SK-N-SH (cell line): Measurements from ENCODE around the gene CRACR2A. TPM values are rescaled to one million over a fixed set of nuclear protein-coding genes. Genes with fewer than 3 reads are reported as not detected.

Source experiments
- CTCF ChIA-PET: fragments of 300-600, 350-600 bp; formaldehyde crosslinking; extraction: SDS; loops from one replicate; lab custom pipeline; 2021; lab: Yijun Ruan, JAX
- POLR2A ChIA-PET: fragments of 350-600 bp; sonication (Branson Sonifier 250); formaldehyde crosslinking; extraction: SDS; loops from one replicate; lab custom pipeline; 2020; ENCODE audit warnings: antibody characterized with exemption, inconsistent platforms; lab: Yijun Ruan, JAX
- DNase-seq: peaks from one replicate; pipeline ENCODE4 v3.0.0; 2012
- H2AFZ ChIP-seq: fragments of 200-600 bp; sonication (generic); 2 replicates; pipeline ENCODE4 v1.8.1; 2016; ENCODE audit warnings: antibody characterized with exemption, mild to moderate bottlenecking, low read depth
- H3F3A ChIP-seq: fragments of 200-600 bp; sonication (generic); replicated peaks from 2 replicates; pipeline ENCODE3; 2016; ENCODE audit warnings: antibody characterized with exemption, mild to moderate bottlenecking; ENCODE audit not compliant: insufficient read depth
- H3K27ac ChIP-seq, 2 experiments: fragments of 200-500 bp in 1 of 2; fragments of 200-600 bp in 1 of 2; sonication (Bioruptor generic) in 1 of 2; sonication (generic), shearing (Covaris generic) in 1 of 2; 2 replicates each; pipeline versions ENCODE4 v1.5.1 to v1.6.1; 2014 to 2016; ENCODE audit warnings: low read depth in 2 of 2, inconsistent platforms in 1 of 2, low read length in 1 of 2, mild to moderate bottlenecking in 1 of 2, mixed read lengths in 1 of 2
- H3K27me3 ChIP-seq: fragments of 200-600 bp; sonication (generic), shearing (Covaris generic); 2 replicates; pipeline ENCODE4 v1.6.1; 2016; ENCODE audit warnings: mixed run types; ENCODE audit not compliant: insufficient read depth
- H3K36me3 ChIP-seq, 2 experiments: fragments of 200-500 bp in 1 of 2; fragments of 200-600 bp in 1 of 2; sonication (Bioruptor generic) in 1 of 2; sonication (generic) in 1 of 2; replicated peaks in 1 of 2; 2 replicates each; pipeline versions ENCODE3 to v1.5.1; 2014 to 2016; ENCODE audit warnings: low read length in 1 of 2, mild to moderate bottlenecking in 1 of 2; ENCODE audit not compliant: insufficient read depth in 2 of 2, control insufficient read depth in 1 of 2
- H3K4me1 ChIP-seq, 2 experiments: fragments of 200-500 bp in 1 of 2; fragments of 200-600 bp in 1 of 2; sonication (Bioruptor generic) in 1 of 2; sonication (generic), shearing (Covaris generic) in 1 of 2; 2 replicates each; pipeline versions ENCODE4 v1.5.1 to v1.6.1; 2014 to 2016; ENCODE audit warnings: low read depth in 1 of 2, low read length in 1 of 2, mixed run types in 1 of 2; ENCODE audit not compliant: insufficient read depth in 2 of 2, control insufficient read depth in 1 of 2
- H3K4me2 ChIP-seq: fragments of 200-600 bp; sonication (generic), shearing (Covaris generic); 2 replicates; pipeline ENCODE4 v1.6.1; 2017; ENCODE audit warnings: mixed run types
- H3K4me3 ChIP-seq, 2 experiments: fragments of 200-500 bp in 1 of 2; fragments of 200-600 bp in 1 of 2; sonication (Bioruptor generic) in 1 of 2; sonication (generic), shearing (Covaris generic) in 1 of 2; 2 replicates each; pipeline versions ENCODE4 v1.5.1 to v1.8.1; 2014 to 2016; ENCODE audit warnings: low read depth in 2 of 2, inconsistent platforms in 1 of 2, low read length in 1 of 2, mild to moderate bottlenecking in 1 of 2, mixed read lengths in 1 of 2, moderate library complexity in 1 of 2
- H3K79me2 ChIP-seq: fragments of 200-600 bp; sonication (generic); 2 replicates; pipeline ENCODE4 v1.8.1; 2017; ENCODE audit warnings: mild to moderate bottlenecking; ENCODE audit not compliant: insufficient read depth
- H3K9ac ChIP-seq: fragments of 200-600 bp; sonication (generic); 2 replicates; pipeline ENCODE4 v1.6.1; 2017; ENCODE audit warnings: mixed run types
- H3K9me2 ChIP-seq: fragments of 200-600 bp; sonication (generic); 2 replicates; pipeline ENCODE4 v1.6.1; 2017; ENCODE audit warnings: mixed run types
- H3K9me3 ChIP-seq: fragments of 200-600 bp; sonication (generic); 2 replicates; pipeline ENCODE4 v1.6.1; 2017; ENCODE audit warnings: mixed run types, mild to moderate bottlenecking, moderate library complexity
- H4K20me1 ChIP-seq: fragments of 200-600 bp; sonication (generic); 2 replicates; pipeline ENCODE4 v1.6.1; 2017; ENCODE audit warnings: mild to moderate bottlenecking, mixed run types; ENCODE audit not compliant: insufficient read depth
- CHD2 ChIP-seq: fragments of 150-350 bp; IDR thresholded peaks from 2 replicates; pipeline ENCODE4 v1.6.1; 2018; ENCODE audit warnings: low read length; ENCODE audit not compliant: partially characterized antibody
- EZH2phosphoT487 ChIP-seq: fragments of 200-600 bp; sonication (generic); IDR thresholded peaks from 2 replicates; pipeline ENCODE4 v1.6.1; 2017; ENCODE audit warnings: low read depth, mixed run types, mild to moderate bottlenecking, antibody characterized with exemption, moderate library complexity, borderline replicate concordance
- FOXJ3 ChIP-seq: sonication (generic); formaldehyde crosslinking; IDR thresholded peaks from 2 replicates; pipeline ENCODE4 v1.5.1; 2020; ENCODE audit warnings: mild to moderate bottlenecking, missing genetic modification reagents
- GATA2 ChIP-seq: sonication (generic); formaldehyde crosslinking; IDR thresholded peaks from 2 replicates; pipeline ENCODE4 v1.5.0; 2020; ENCODE audit warnings: mild to moderate bottlenecking, missing genetic modification reagents
- MEF2A ChIP-seq: IDR thresholded peaks from 2 replicates; pipeline ENCODE4 v1.4.0; 2012; ENCODE audit warnings: low read depth, borderline replicate concordance
- MXI1 ChIP-seq: IDR thresholded peaks from 2 replicates; pipeline ENCODE4 v1.6.1; 2012; ENCODE audit warnings: mild to moderate bottlenecking, low read depth, low read length, improper control_type of control experiment
- NFIC ChIP-seq: IDR thresholded peaks from 2 replicates; pipeline ENCODE4 v1.4.0; 2012; ENCODE audit warnings: borderline replicate concordance
- NRF1 ChIP-seq: IDR thresholded peaks from 2 replicates; pipeline ENCODE4 v1.6.1; 2012; ENCODE audit warnings: low read depth, mild to moderate bottlenecking, low read length
- RAD21 ChIP-seq: IDR thresholded peaks from 2 replicates; pipeline ENCODE4 v1.6.1; 2012; ENCODE audit warnings: mild to moderate bottlenecking, low read length
- RCOR1 ChIP-seq: fragments of 150-350 bp; IDR thresholded peaks from 2 replicates; pipeline ENCODE4 v1.6.1; 2017; ENCODE audit warnings: antibody characterized with exemption, low read length
- RXRA ChIP-seq: IDR thresholded peaks from 2 replicates; pipeline ENCODE4 v1.4.0; 2012; ENCODE audit warnings: low read depth, mild to moderate bottlenecking, borderline replicate concordance
- SIN3A ChIP-seq: IDR thresholded peaks from 2 replicates; pipeline ENCODE4 v1.6.1; 2012; ENCODE audit warnings: low read depth, mild to moderate bottlenecking, low read length, moderate library complexity, borderline replicate concordance
- SMC3 ChIP-seq: IDR thresholded peaks from 2 replicates; pipeline ENCODE4 v1.6.1; 2012; ENCODE audit warnings: low read depth, low read length, improper control_type of control experiment
- TEAD4 ChIP-seq: IDR thresholded peaks from 2 replicates; pipeline ENCODE4 v1.4.0; 2012; ENCODE audit warnings: mild to moderate bottlenecking, borderline replicate concordance; ENCODE audit not compliant: insufficient read depth
- WGBS: methylation state at CpG from one replicate; pipeline ENCODE4 v1.1.6; 2017; ENCODE audit warnings: low lambda C conversion rate; 5-methylcytosine and 5-hydroxymethylcytosine counted together
- polyA plus RNA-seq, 3 experiments: library from polyadenylated mRNA; depleted of rRNA; stranded (reverse); fragments of >200 nt; gene quantifications; 2 replicates each; pipeline ENCODE4 v1.2.3, GENCODE V29; 2012
- TF ChIP-seq, protein P1 (sequence below): fragments of 150-350 bp; IDR thresholded peaks from 2 replicates; pipeline ENCODE4 v1.6.1; 2016; ENCODE audit warnings: mild to moderate bottlenecking, low read depth, low read length
- TF ChIP-seq, protein P2 (sequence below): IDR thresholded peaks from 2 replicates; pipeline ENCODE4; 2012
- TF ChIP-seq, protein P3 (sequence below): fragments of 150-350 bp; IDR thresholded peaks from 2 replicates; pipeline ENCODE4 v1.6.1; 2017; ENCODE audit warnings: antibody characterized with exemption, low read length, low read depth, borderline replicate concordance

CRACR2A gene
- polyA plus RNA-seq, 1 of the 3 experiments (the other 2 are of a cell fraction), result 0.12 TPM

DNA sequence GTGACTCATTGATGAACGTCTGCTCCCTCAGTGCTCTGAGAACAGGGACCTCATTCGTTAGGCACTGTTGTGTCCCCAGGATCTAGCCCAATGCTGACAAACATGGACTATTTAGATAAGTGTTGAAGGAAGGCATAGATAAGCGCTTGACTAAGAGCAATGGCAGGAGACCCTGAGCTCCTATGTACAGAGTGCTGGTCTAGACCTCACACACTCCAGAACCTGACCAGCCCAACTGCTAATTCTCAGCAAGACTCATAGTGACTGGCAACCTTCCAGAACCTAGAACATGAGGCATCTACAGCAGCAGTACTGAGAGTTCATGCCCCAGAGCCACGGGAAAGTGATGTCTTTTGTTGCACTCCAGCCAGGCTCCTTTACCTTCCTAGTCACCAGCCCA lies 69.2 kb downstream of the CRACR2A start:
- Histone ChIP-seq H3K27me3 (no peaks in the 10 kb centered on the region; the same call in 1 of the 2 replicates), H3K27ac (no peak overlapping the region; a peak in 1 of 4 replicates), H3K36me3 (no peaks in the 10 kb centered on the region), H4K20me1 (no peaks in the 10 kb centered on the region), H3K9ac (no peak overlapping the region), H3K4me1 (peaks cover 0 to 33% of the 10 kb centered on the region in 2 experiments; a peak in 2 of 4 replicates), H3K4me3 (no peak overlapping the region), H3F3A (no peaks in the 10 kb centered on the region), H3K9me2 (no peaks in the 10 kb centered on the region), H3K4me2 (no peak overlapping the region), H3K79me2 (no peaks in the 10 kb centered on the region), H3K9me3 (peaks cover 3% of the 10 kb centered on the region; the same call in 1 of the 2 replicates), H2AFZ (no peak overlapping the region)
- WGBS, result 70% methylated on average over 4 of the region's 4 CpGs
- ChIA-PET POLR2A (no interaction called here), CTCF (interaction anchor here (0.7 to 5.7 kb wide), 7 partner anchors 9 to 383 kb away, joined by 3 to 95 read pairs (median 4); no protein-coding TSS in a partner anchor)
- TF ChIP-seq MXI1 (no peak), SMC3 (no peak), TEAD4 (no peak)
- DNase-seq, result no peak

DNA sequence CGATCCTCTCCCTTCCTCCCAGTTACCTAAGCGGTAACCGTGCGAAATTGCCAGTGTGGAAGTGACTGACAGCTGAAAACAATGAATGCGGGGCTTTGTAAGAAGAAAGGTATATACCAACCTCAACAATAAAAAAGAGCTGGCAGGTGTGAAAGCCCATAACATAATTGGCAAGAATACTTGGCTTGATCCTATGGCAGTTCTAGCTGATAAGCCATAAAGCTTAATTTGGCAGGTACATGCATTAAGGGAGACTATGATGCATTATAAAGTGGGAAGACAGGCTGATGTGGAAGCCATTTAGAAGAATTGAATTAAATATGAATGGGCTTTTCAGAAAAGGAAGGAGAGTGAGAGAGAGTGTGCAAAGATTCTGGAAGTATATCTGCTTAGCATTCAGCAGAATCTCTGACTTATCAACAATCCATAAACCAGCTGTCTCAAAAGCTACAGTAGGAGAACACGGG lies 71.3 kb downstream of the CRACR2A start:
- 90% methylated on average over 6 of the region's 6 CpGs for WGBS
- Histone ChIP-seq H3K9me2 (no peaks in the 10 kb centered on the region), H3F3A (no peaks in the 10 kb centered on the region), H3K27me3 (no peaks in the 10 kb centered on the region; the same call in 1 of the 2 replicates), H2AFZ (no peak overlapping the region), H3K36me3 (no peaks in the 10 kb centered on the region), H3K27ac (no peak overlapping the region), H4K20me1 (no peaks in the 10 kb centered on the region), H3K9me3 (no peaks in the 10 kb centered on the region), H3K79me2 (no peaks in the 10 kb centered on the region), H3K9ac (no peak overlapping the region), H3K4me1 (peaks cover 0 to 33% of the 10 kb centered on the region in 2 experiments; a peak in 2 of 4 replicates), H3K4me2 (no peak overlapping the region)
- no peak for DNase-seq
- ChIA-PET CTCF (interaction anchor here (1.0 to 5.7 kb wide), 16 partner anchors 9 to 384 kb away, joined by 3 to 95 read pairs (median 8); no protein-coding TSS in a partner anchor), POLR2A (interaction anchor here (1.0 kb wide), 1 partner anchor 9 kb away, joined by 3 read pairs; no protein-coding TSS in a partner anchor)
- TF ChIP-seq, protein P1, sequence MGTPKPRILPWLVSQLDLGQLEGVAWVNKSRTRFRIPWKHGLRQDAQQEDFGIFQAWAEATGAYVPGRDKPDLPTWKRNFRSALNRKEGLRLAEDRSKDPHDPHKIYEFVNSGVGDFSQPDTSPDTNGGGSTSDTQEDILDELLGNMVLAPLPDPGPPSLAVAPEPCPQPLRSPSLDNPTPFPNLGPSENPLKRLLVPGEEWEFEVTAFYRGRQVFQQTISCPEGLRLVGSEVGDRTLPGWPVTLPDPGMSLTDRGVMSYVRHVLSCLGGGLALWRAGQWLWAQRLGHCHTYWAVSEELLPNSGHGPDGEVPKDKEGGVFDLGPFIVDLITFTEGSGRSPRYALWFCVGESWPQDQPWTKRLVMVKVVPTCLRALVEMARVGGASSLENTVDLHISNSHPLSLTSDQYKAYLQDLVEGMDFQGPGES, result no peak
- TF ChIP-seq NFIC (no peak), GATA2 (CRISPR knock-in tag) (no peak), NRF1 (no peak), FOXJ3 (CRISPR knock-in tag) (no peak), MEF2A (no peak), EZH2phosphoT487 (no peak), RAD21 (no peak), RCOR1 (no peak), CHD2 (no peak), RXRA (no peak), SIN3A (no peak)
- TF ChIP-seq, protein P2, sequence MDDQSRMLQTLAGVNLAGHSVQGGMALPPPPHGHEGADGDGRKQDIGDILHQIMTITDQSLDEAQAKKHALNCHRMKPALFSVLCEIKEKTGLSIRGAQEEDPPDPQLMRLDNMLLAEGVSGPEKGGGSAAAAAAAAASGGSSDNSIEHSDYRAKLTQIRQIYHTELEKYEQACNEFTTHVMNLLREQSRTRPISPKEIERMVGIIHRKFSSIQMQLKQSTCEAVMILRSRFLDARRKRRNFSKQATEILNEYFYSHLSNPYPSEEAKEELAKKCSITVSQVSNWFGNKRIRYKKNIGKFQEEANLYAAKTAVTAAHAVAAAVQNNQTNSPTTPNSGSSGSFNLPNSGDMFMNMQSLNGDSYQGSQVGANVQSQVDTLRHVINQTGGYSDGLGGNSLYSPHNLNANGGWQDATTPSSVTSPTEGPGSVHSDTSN, result no peak
- TF ChIP-seq, protein P3, sequence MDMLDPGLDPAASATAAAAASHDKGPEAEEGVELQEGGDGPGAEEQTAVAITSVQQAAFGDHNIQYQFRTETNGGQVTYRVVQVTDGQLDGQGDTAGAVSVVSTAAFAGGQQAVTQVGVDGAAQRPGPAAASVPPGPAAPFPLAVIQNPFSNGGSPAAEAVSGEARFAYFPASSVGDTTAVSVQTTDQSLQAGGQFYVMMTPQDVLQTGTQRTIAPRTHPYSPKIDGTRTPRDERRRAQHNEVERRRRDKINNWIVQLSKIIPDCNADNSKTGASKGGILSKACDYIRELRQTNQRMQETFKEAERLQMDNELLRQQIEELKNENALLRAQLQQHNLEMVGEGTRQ, result no peak
- TF ChIP-seq, all 33 proteins: peak for 0
- no peak overlapping the region for H3K4me3 ChIP-seq
